Body of pancreas (tissue), 4 donors: ENCODE measurements around the gene MCRIP1. TPM values are rescaled to one million over a fixed set of nuclear protein-coding genes. Genes with fewer than 3 reads are reported as not detected.
A peak's percentile ranks its signal among the peaks of the same experiment; 100 is the strongest.

Experiments
- ATAC-seq: fragments of 150-250 bp; one replicate; pipeline ENCODE4 v1.9.1; 2016
- DNase-seq, 4 donors: peaks; one replicate each; pipeline ENCODE4 v3.0.0-alpha.2; 2019
- H3K27ac ChIP-seq, 4 donors: fragments of 200-600 bp; sonication (generic); 1 replicate in 3 of 4; 2 replicates in 1 of 4; pipeline versions ENCODE4 v1.5.1 to v1.6.1; 2016 to 2019; ENCODE audit warnings: mild to moderate bottlenecking in 1 of 4, mixed read lengths in 1 of 4, moderate library complexity in 1 of 4
- H3K27me3 ChIP-seq, 2 donors: fragments of 200-600 bp; sonication (generic); one replicate each; pipeline ENCODE4 v1.6.0; 2016; ENCODE audit warnings: mild to moderate bottlenecking in 1 of 2
- H3K36me3 ChIP-seq, 2 donors: fragments of 200-600 bp; sonication (generic); replicated peaks in 1 of 2; 2 replicates each; pipeline ENCODE4 v1.5.1; 2016; ENCODE audit warnings: low read depth in 2 of 2; ENCODE audit not compliant: insufficient read depth in 1 of 2
- H3K4me1 ChIP-seq: fragments of 200-600 bp; sonication (generic); one replicate; pipeline ENCODE4 v1.6.0; 2016
- H3K4me3 ChIP-seq, 2 donors: fragments of 200-600 bp; sonication (generic); 1 replicate in 1 of 2; 2 replicates in 1 of 2; pipeline ENCODE4 v1.5.1; 2016 to 2019
- H3K9me3 ChIP-seq, 3 donors: fragments of 200-600 bp; sonication (generic); 1 replicate in 2 of 3; 2 replicates in 1 of 3; pipeline ENCODE4 v1.5.1; 2016
- CTCF ChIP-seq, 7 experiments: fragments of 450-650 bp in 4 of 7; fragments of 200-600 bp in 3 of 7; sonication (generic) in 3 of 7; IDR thresholded peaks; one replicate each; pipeline ENCODE4 v1.5.1; 2016 to 2019; ENCODE audit warnings: antibody characterized with exemption in 7 of 7
- POLR2A ChIP-seq, 3 donors: fragments of 450-650 bp; IDR thresholded peaks; one replicate each; pipeline ENCODE4 v1.6.1; 2016; ENCODE audit warnings: antibody characterized with exemption in 3 of 3, mild to moderate bottlenecking in 2 of 3
- WGBS, 2 donors: methylation state at CpG; one replicate each; pipeline ENCODE4 v1.1.5; 2017; 5-methylcytosine and 5-hydroxymethylcytosine counted together
- intact Hi-C: fragments of 100-400 bp; cut with DNase I; formaldehyde crosslinking; loops from one replicate; pipeline ENCODE4 v1.15.1; 2023
- total RNA-seq, 2 donors: library from RNA; depleted of rRNA; stranded (reverse); fragments of >200 nt; gene quantifications; one replicate each; pipeline ENCODE4 v1.1.0, GENCODE V29; 2016

The MCRIP1 gene
- total RNA-seq, 2 donors from 2014 or later, result 46.1 to 65.6 TPM

- DNase-seq (no peak), ATAC-seq (no peak)
- no peak overlapping the region for H3K4me3 ChIP-seq
- WGBS, 2 donors, result 88 to 90% methylated on average over 12 of the region's 12 CpGs
- intact Hi-C loops, result no loop called here
- no peaks in the 10 kb centered on the region for H3K27me3 ChIP-seq
- H3K9me3 ChIP-seq, result no peaks in the 10 kb centered on the region
- peaks cover 37 to 52% of the 10 kb centered on the region in 2 donors for H3K36me3 ChIP-seq
- no peak for TF ChIP-seq CTCF (IDR thresholded peaks at IDR 0.05)
- no peak for TF ChIP-seq POLR2A (IDR thresholded peaks at IDR 0.05)
- H3K4me1 ChIP-seq, result peaks cover 21% of the 10 kb centered on the region
- no peak overlapping the region for H3K27ac ChIP-seq
Observed at GRCh38 chr17:81849457-81849856, 16.4 kb upstream of the MCRIP1 start.

- peak overlapping the region in 2 of 4 donors; percentile 14 to 27 for H3K27ac ChIP-seq
- no peak for ATAC-seq
- peaks cover 47 to 53% of the 10 kb centered on the region in 2 donors for H3K36me3 ChIP-seq
- TF ChIP-seq POLR2A (IDR thresholded peaks at IDR 0.05) (no peak), CTCF (IDR thresholded peaks at IDR 0.05) (no peak)
- peaks cover 26% of the 10 kb centered on the region for H3K4me1 ChIP-seq
- H3K4me3 ChIP-seq, result no peak overlapping the region
- no peaks in the 10 kb centered on the region for H3K9me3 ChIP-seq
- no peaks in the 10 kb centered on the region for H3K27me3 ChIP-seq
- WGBS, 2 donors, result 58 to 64% methylated on average over 11 to 24 of the region's 24 CpGs
- DNase-seq, result peak in 1 of 4 donors; percentile 42
- intact Hi-C loops, result no loop called here
Observed at GRCh38 chr17:81846743-81847689, 13.9 kb upstream of the MCRIP1 start.

GRCh38 chr17:81845881-81846742, 13.0 kb upstream of the MCRIP1 start:
- H3K4me1 ChIP-seq, result peaks cover 35% of the 10 kb centered on the region
- no peaks in the 10 kb centered on the region for H3K27me3 ChIP-seq
- H3K4me3 ChIP-seq, result no peak overlapping the region
- no peak for ATAC-seq
- no peak for DNase-seq
- TF ChIP-seq CTCF (IDR thresholded peaks at IDR 0.05), result no peak
- no peak for TF ChIP-seq POLR2A (IDR thresholded peaks at IDR 0.05)
- intact Hi-C loops, result no loop called here
- WGBS, 2 donors, result 84 to 86% methylated on average over 21 to 38 of the region's 38 CpGs
- peak overlapping the region in 2 of 4 donors; percentile 14 to 27 for H3K27ac ChIP-seq
- peaks cover 42 to 46% of the 10 kb centered on the region in 2 donors for H3K36me3 ChIP-seq
- no peaks in the 10 kb centered on the region for H3K9me3 ChIP-seq

GRCh38 chr17:81845361-81845760, 12.3 kb upstream of the MCRIP1 start:
- no peak for TF ChIP-seq CTCF (IDR thresholded peaks at IDR 0.05)
- no peak for TF ChIP-seq POLR2A (IDR thresholded peaks at IDR 0.05)
- H3K27ac ChIP-seq, result peak overlapping the region in 1 of 4 donors; percentile 27
- no peak overlapping the region for H3K4me3 ChIP-seq
- no peaks in the 10 kb centered on the region for H3K27me3 ChIP-seq
- H3K36me3 ChIP-seq, result peaks cover 42% of the 10 kb centered on the region in 2 donors
- H3K9me3 ChIP-seq, result no peaks in the 10 kb centered on the region
- DNase-seq (no peak), ATAC-seq (no peak)
- intact Hi-C loops, result no loop called here
- 85 to 88% methylated on average over 11 to 13 of the region's 13 CpGs for whole genome bisulfite sequencing, 2 donors
- H3K4me1 ChIP-seq, result peaks cover 40% of the 10 kb centered on the region
